ENCODE results near the gene EPB41L5.

DNA sequence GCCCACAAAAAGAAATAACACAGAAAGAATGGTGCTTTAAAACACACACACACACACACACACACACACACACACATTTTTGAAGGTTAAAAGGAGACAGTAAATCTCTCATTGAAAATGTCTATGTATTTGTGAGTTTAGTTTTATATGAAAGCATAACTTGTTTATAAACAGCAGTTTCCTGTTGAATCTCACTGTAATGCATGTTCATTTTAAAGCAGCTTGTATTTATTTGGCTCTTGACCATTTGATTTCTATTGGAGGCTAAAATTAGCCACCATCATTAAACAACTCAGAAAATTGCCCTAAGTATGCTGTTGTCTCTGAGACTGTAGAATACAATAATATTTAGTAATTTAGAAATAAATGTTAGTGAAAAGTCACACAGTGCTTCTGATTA is 115.3 kb downstream of the EPB41L5 start:
- TF ChIP-seq, protein P1, sequence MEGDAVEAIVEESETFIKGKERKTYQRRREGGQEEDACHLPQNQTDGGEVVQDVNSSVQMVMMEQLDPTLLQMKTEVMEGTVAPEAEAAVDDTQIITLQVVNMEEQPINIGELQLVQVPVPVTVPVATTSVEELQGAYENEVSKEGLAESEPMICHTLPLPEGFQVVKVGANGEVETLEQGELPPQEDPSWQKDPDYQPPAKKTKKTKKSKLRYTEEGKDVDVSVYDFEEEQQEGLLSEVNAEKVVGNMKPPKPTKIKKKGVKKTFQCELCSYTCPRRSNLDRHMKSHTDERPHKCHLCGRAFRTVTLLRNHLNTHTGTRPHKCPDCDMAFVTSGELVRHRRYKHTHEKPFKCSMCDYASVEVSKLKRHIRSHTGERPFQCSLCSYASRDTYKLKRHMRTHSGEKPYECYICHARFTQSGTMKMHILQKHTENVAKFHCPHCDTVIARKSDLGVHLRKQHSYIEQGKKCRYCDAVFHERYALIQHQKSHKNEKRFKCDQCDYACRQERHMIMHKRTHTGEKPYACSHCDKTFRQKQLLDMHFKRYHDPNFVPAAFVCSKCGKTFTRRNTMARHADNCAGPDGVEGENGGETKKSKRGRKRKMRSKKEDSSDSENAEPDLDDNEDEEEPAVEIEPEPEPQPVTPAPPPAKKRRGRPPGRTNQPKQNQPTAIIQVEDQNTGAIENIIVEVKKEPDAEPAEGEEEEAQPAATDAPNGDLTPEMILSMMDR (IDR thresholded peaks at IDR 0.05): no peak
- TF ChIP-seq POLR2A (IDR thresholded peaks at IDR 0.05): no peak

Measured in breast epithelium (tissue), 3 donors.